Activated CD8-positive, alpha-beta memory T cell treated with anti-CD3 and anti-CD28 coated beads, Interleukin-2, amount 50 U/mL, for 4 hours (primary cell): ENCODE results near the gene NTN4.
"Not testable (repeated sequence)": the region's sequence is repeated elsewhere in the genome, so short reads cannot be mapped to it uniquely, and the experiment has no call there.

ENCODE experiments used
- DNase-seq: peaks from one replicate; pipeline ENCODE4 v3.0.0-alpha.2; 2020

The NTN4 gene

GRCh38 chr12:95616470-95616869, 174.1 kb downstream of the NTN4 start:
- DNase-seq = not testable (repeated sequence)

GRCh38 chr12:95615749-95616148, 174.8 kb downstream of the NTN4 start:
- no peak for DNase-seq

GRCh38 chr12:95614390-95614982, 176.1 kb downstream of the NTN4 start:
- DNase-seq = no peak

- DNase-seq = no peak
These were observed 177.5 kb downstream of the NTN4 start for GRCh38 chr12:95613021-95613420.

- DNase-seq = no peak
These were observed 178.8 kb downstream of the NTN4 start for GRCh38 chr12:95611676-95612309.

- DNase-seq = no peak
These were observed 182.1 kb downstream of the NTN4 start for GRCh38 chr12:95608252-95609033.
